GM21529 (cell line): ENCODE results near the gene ZNF584.
A peak's percentile ranks its signal among the peaks of the same experiment; 100 is the strongest.
"Not testable (repeated sequence)": the region's sequence is repeated elsewhere in the genome, so short reads cannot be mapped to it uniquely, and the experiment has no call there.

Experiments
- ATAC-seq: cut with Tn5 transposase; IDR thresholded peaks from one replicate; pipeline ENCODE4 v1.9.1; 2021; ENCODE audit not compliant: unreplicated experiment

The ZNF584 gene

DNA sequence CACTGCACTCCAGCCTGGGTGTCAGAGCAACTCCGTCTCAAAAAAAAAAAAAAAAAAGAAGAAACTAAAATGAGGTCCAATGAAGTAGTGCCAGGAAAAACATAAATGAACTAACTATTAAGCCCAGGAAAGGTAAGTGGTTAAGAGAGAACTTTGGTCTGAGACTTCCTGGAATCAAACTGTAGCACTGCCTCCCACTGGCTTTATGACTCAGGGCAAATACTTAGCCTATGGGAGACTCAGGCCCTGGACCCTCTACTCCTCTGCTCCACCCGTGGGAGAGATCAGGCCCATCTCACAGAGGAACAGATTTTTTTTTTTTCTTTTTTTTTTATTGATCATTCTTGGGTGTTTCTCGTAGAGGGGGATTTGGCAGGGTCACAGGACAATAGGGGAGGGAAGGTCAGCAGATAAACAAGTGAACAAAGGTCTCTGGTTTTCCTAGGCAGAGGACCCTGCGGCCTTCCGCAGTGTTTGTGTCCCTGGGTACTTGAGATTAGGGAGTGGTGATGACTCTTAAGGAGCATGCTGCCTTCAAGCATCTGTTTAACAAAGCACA, 4.5 kb upstream of the ZNF584 start:
- not testable (repeated sequence) for ATAC-seq

DNA sequence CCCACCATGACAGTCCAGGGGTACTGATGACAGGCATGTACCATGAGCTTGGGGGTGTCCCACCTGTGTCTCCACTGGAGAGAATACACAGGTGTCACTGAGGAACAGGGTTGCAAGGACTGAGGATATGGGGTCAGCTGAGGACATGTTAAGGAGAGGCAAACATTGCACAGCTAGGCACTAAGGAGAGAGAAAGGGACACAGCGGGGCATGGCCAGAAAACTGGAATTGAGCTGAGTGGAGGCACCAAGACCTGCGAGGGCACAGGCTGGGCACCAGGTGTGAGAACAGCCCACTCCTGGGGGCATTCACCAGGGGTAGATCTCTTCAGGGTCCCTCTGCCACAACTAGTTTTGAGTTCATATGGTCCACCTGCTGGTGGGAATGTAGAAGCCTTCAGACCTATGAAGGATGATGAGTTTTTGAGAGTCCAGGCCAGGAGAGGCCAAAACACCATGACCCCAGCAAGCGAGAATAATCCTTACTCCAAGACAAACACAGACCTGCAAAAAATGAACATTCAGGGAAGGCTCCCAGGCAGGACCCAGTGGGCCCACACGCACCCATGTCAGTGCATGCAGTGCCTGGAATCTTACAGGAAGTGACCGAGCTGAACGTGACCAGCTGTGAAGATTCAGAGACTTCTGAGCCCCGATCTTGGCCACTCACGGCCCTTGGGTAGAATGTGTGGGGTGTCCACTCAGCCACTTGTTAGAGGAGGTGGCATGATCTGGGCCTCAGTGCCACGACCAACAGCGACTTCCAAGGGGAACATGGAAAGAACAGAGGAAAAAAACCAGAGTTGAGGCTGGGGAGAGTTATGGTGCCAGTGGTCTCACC, 1.4 kb upstream of the ZNF584 start:
- ATAC-seq = no peak

GRCh38 chr19:58407658-58408151, 744 bp upstream of the ZNF584 start:
- no peak for ATAC-seq

GRCh38 chr19:58409010-58409790, 751 bp downstream of the ZNF584 start:
- no peak for ATAC-seq

GRCh38 chr19:58416604-58417003, 8.2 kb downstream of the ZNF584 start:
- no peak for ATAC-seq

- ATAC-seq = no peak
These were observed 8.6 kb downstream of the ZNF584 start for GRCh38 chr19:58417071-58417470.

- no peak for ATAC-seq
These were observed 20.2 kb downstream of the ZNF584 start for GRCh38 chr19:58428617-58429016.

DNA sequence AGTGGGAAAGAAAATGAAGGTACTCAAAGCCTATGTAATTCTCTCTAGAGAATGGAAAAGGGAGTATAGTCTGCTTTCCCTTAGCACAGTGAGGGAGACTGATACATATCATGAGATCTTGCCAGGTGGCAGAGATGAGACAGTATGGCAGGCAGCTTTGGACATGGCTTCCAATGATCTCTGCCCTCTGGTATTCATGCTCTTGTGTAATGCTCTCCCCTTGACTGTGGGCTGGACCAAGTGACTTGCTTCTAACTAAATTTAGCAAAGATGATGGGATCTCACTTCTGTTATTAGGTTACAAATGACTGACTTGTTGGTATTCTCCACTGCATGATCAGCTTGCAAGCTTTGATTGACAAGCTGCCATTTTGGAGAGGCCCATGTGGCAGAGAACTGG, 21.3 kb downstream of the ZNF584 start:
- no peak for ATAC-seq

DNA sequence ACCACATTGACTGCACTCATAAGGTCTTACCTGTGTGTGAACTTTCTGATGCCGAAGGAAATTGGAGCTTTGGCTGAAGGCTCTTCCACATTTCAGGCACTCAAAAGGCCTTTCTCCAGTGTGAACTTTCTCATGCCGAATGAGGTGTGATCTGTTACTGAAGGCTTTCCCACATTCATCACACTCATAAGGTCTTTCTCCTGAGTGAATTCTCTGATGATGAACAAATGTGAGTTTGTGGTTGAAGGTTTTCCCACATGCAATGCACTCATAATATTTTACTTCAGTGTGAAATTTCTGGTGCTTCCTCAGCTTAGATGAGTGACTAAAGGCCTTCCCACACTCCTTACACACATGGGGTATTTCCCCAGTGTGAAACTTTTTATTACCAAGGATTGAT, 25.8 kb downstream of the ZNF584 start:
- ATAC-seq = no peak

DNA sequence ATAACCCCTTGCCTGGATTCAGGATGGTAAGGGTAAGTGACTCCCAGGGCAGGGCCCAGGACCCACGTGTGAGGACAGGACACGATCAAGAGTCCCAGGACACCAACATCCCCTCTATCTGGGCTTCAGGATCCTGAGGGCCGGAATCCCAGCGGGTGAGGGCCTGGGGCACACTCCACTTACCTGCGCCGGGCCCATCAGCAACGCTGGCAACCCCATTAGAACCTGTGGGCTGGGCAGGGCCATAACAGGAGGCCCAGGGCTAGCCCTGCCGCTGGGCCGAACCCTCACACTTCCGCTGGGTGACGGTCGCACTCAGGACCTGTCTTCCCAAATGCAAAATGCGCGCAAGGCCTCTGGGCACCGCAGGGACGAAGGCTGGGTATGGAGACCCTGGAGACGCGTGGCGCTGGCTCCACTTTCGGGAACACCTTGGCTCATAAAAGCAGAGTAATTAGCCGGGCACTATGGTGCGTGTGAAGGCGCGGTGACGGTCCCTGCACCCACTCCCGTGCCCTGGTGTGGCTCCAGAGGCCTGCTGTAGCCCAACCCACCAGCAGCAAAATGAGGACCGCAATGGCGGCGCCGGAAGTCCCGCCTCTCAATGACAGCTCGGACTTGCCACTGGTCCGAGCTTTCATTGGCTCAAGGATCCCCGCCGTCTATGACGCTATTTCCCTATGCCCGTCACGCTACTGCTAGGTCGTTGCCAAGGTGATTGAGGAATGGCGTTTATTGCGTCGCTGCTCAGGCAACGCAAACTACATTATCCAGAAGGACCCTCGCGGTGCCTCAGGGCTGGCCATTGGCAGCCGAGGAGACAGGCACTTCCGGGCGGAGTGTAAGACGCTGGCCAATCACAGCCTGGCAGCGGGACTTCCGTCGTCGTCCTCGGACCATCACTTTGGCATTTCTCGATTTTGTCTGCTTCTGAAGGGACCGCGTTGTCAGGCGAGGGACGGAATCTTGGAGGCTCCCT, 31.4 kb downstream of the ZNF584 start, which contains the start of gene ZNF132:
TSS of gene ZNF132 (minus strand) at position 578 of the 979 bp plus-strand sequence. CDS start at position 246, 332 bp downstream.
- peak; percentile 96 for ATAC-seq

- no peak for ATAC-seq
These were observed 32.1 kb downstream of the ZNF584 start for GRCh38 chr19:58440556-58440955.

DNA sequence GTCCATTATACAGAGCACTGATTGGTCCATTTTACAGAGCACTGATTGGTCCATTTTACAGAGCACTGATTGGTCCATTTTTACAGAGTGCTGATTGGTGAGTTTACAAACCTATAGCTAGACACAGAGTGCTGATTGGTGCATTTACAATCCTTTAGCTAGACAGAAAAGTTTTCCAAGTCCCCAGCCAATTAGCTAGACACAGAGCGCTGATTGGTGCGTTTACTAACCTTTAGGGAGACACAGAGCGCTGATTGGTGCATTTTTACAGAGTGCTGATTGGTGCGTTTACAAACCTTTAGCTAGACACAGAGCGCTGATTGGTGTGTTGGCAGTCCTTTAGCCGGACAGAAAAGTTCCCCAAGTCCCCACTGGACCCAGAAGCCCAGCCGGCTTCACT, 34.5 kb downstream of the ZNF584 start:
- not testable (repeated sequence) for ATAC-seq

DNA sequence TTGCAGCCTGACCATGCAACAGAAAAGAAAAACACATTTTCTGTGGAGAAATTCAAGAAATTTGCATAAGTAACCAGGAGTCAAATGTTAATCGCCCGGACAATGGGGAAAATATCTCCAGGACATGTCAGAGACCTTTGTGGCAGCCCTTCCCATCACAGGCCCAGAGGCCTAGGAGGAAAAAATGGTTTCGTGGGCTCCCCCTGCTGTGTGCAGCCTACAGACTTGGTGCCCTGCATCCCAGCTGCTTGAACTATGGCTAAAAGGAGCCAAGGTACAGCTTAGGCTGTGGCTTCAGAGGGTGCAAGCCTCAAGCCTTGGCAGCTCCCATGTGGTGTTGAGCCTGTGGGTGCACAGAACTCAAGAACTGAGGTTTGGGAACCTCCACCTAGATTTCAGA, 40.4 kb downstream of the ZNF584 start:
- not testable (repeated sequence) for ATAC-seq

GRCh38 chr19:58449980-58450379, 41.5 kb downstream of the ZNF584 start:
- ATAC-seq = not testable (repeated sequence)

- peak; percentile 7 for ATAC-seq
These were observed 42.5 kb downstream of the ZNF584 start for GRCh38 chr19:58450856-58451357.

GRCh38 chr19:58451358-58452101, 43.1 kb downstream of the ZNF584 start, which contains the start of gene ZNF324B:
TSS of gene ZNF324B (plus strand) at chr19:58451622. CDS start at chr19:58453702, 2,080 bp downstream.
- ATAC-seq = peak; percentile 95

DNA sequence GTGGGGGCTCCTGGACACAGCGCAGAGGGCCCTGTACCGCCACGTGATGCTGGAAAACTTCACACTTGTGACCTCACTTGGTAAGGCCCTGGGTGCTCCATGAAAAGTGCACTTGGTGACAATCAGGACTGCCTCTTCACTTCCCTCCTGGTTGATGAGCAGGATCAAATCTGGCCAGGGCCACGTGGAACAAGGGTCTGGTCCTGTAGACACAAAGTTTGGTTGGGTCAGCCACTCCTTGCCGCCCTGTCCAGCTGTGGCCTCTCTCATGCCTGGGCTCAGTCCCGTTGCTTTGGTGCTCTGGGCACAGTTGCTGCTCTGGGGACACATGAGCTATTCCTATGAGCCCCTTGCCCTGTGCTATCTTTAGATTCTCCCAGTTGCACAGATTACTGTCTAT, 45.3 kb downstream of the ZNF584 start:
- ATAC-seq = no peak

DNA sequence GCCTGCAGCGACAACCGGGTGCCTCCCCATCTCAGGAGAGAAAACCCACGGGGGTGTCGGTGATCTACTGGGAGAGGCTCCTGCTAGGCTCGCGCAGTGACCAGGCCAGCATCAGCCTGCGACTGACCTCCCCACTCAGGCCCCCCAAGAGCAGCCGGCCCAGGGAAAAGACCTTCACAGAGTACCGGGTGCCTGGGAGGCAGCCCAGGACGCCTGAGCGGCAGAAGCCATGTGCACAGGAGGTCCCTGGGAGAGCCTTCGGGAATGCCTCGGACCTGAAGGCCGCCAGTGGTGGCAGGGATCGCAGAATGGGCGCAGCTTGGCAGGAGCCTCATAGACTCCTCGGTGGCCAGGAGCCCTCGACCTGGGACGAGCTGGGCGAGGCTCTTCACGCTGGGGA, 46.9 kb downstream of the ZNF584 start:
- no peak for ATAC-seq

DNA sequence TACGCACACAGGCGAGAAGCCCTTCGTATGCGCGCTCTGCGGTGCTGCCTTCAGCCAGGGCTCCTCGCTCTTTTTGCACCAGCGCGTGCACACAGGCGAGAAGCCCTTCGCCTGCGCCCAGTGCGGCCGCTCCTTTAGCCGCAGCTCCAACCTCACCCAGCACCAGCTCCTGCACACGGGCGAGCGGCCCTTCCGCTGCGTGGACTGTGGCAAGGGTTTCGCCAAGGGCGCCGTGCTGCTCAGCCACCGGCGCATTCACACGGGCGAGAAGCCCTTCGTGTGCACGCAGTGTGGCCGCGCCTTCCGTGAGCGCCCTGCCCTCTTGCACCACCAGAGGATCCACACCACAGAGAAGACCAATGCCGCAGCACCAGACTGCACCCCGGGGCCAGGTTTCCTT, 47.7 kb downstream of the ZNF584 start:
- no peak for ATAC-seq
